Measurements from ENCODE around the gene VWA2. TPM values are rescaled to one million over a fixed set of nuclear protein-coding genes. Genes with fewer than 3 reads are reported as not detected.
A peak's percentile ranks its signal among the peaks of the same experiment; 100 is the strongest.

The VWA2 gene
- total and polyA plus RNA-seq, 9 donors: 0.04 to 4.1 (median 0.23) TPM

DNA sequence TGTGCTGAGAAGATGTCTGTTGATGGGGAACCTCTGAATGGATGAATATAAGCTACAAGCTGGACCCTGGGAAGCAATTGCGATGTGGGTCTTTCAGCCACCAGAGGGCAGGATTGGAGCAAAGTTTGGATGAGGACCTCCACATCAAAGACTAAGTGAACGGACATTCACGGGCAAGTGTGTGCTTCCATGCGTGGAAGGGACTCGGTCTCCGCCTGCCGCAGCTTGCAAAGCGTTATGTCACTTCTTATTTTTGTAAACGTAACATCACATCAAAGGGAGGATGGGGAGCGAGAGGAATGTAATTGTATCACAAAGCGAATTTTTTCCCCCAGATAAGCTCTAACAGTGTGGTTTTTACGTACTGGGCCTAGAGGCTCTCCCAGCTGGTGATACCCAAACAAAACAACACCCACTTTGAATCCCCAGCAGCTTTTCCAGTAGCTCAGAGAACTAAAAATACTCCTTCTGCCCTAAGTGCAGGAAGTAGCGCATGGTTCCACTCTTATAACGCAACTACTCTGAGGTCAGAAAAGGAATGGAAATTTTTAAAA, 65.0 kb downstream of the VWA2 start:
- no peaks in the 10 kb centered on the region for H3K9me3 ChIP-seq (replicated peaks; ENCODE audit: control insufficient read depth, low read depth, low read length)
- peak overlapping the region; percentile 37 for H3K27ac ChIP-seq (ENCODE audit: low read length)
- WGBS (ENCODE audit: insufficient coverage): 11% methylated on average over 2 of the region's 14 CpGs
- no peaks in the 10 kb centered on the region for H3K27me3 ChIP-seq (ENCODE audit: control insufficient read depth, insufficient read depth, low read length)
- H3K36me3 ChIP-seq (ENCODE audit: control insufficient read depth, insufficient read depth, low read length): peaks cover 56% of the 10 kb centered on the region
- H3K4me3 ChIP-seq (ENCODE audit: low read length): peak overlapping the region; percentile 2
- DNase-seq: peak; percentile 93
- peaks cover 12% of the 10 kb centered on the region for H3K4me1 ChIP-seq (ENCODE audit: control insufficient read depth, insufficient read depth, low read length)

DNA sequence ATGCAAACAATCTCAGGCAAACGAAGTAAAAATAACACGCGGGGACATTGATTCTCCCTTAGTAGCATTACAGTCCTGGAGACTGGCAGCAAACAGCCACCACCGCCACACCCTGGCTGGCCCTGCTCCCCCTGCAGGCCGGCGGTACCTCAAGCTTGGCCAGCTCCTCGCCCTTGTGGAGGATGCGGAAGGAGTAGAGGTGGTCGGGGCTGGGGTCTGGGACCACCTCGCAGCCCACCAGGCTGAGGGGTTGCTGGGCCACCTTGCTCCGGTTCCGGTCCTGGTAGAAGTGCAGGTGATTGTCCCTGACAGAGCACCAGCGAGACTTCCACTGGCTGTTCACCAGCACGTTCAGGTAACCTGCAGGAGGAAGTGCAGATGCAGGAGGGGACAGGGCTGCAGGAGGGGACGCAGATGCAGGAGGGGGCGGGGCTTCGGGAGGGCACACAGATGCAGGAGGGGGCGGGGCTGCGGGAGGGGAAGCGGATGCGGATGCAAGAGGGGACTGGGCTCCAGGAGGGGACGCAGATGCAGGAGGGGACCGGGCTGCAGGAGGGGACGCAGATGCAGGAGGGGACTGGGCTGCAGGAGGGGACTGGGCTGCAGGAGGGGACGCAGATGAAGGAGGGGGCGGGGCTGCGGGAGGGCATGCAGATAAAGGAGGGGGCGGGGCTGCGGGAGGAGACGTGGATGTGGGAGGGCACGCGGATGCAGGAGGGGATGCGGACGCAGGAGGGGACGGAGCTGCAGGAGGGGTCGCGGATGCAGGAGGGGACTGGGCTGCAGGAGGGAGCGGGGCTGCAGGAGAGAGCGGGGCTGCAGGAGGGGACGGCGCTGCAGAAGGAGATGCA, 65.7 kb downstream of the VWA2 start:
- H3K27ac ChIP-seq (ENCODE audit: low read length): no peak overlapping the region
- no peaks in the 10 kb centered on the region for H3K9me3 ChIP-seq (replicated peaks; ENCODE audit: control insufficient read depth, low read depth, low read length)
- H3K36me3 ChIP-seq (ENCODE audit: control insufficient read depth, insufficient read depth, low read length): peaks cover 55% of the 10 kb centered on the region
- no peaks in the 10 kb centered on the region for H3K27me3 ChIP-seq (ENCODE audit: control insufficient read depth, insufficient read depth, low read length)
- whole genome bisulfite sequencing (ENCODE audit: insufficient coverage): 11% methylated on average over 39 of the region's 41 CpGs
- DNase-seq: peak; percentile 25
- peaks cover 12% of the 10 kb centered on the region for H3K4me1 ChIP-seq (ENCODE audit: control insufficient read depth, insufficient read depth, low read length)
- peak overlapping the region; percentile 2 for H3K4me3 ChIP-seq (ENCODE audit: low read length)

DNA sequence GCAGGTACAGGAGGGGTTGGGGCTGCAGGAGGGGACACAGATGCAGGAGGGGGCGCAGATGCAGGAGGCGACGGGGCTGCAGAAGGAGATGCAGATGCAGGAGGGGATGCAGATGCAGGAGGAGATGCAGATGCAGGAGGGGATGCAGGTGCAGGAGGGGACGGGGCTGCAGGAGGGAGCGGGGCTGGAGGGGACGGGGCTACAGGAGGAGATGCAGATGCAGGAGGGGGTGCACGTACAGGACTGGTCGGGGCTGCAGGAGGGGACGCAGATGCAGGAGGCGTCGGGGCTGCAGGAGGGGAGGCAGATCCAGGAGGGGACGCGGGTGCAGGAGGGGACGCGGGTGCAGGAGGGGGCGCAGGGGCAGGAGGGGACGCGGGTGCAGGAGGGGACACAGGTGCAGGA, 66.5 kb downstream of the VWA2 start:
- no peaks in the 10 kb centered on the region for H3K27me3 ChIP-seq (ENCODE audit: control insufficient read depth, insufficient read depth, low read length)
- no peak for DNase-seq
- no peak overlapping the region for H3K27ac ChIP-seq (ENCODE audit: low read length)
- peaks cover 54% of the 10 kb centered on the region for H3K36me3 ChIP-seq (ENCODE audit: control insufficient read depth, insufficient read depth, low read length)
- WGBS (ENCODE audit: insufficient coverage): 88% methylated on average over 18 of the region's 18 CpGs
- H3K4me3 ChIP-seq (ENCODE audit: low read length): no peak overlapping the region
- no peaks in the 10 kb centered on the region for H3K9me3 ChIP-seq (replicated peaks; ENCODE audit: control insufficient read depth, low read depth, low read length)
- peaks cover 12% of the 10 kb centered on the region for H3K4me1 ChIP-seq (ENCODE audit: control insufficient read depth, insufficient read depth, low read length)

DNA sequence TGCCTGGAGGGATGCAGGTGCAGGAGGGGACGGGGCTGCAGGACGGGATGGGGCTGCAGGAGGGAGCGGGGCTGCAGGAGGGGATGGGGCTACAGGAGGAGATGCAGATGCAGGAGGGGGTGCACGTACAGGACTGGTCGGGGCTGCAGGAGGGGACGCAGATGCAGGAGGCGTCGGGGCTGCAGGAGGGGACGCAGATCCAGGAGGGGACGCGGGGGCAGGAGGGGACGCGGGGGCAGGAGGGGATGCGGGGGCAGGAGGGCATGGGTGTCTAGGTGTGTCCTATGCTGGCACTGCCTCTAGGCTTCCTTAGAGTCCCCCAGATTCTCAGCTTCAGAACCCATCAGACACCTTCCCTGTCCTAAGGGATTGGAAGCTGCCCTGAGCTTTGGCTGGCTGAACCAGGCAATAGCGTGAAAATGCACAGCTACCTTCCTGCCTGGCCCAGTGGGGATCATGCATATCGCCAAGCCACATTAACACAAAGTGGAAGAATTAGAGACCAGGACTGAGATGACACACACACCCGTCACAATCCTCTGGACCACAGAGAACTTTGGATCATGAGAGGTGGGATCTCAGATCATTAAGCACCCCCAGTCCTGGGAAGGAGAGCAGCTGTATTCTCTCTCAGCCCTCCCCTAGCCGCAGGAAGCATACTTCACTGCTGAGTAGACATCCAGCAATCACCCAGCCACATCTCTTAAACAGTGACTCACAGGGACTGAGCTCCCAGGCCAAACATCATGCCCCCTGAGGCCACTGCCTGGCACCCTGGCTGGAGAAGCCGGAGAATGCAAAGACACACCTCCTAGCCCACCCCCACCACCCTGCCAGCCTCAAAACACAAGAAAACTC, 67.3 kb downstream of the VWA2 start:
- Histone ChIP-seq H3K27ac (ENCODE audit: low read length) (no peak overlapping the region), H3K4me1 (ENCODE audit: control insufficient read depth, insufficient read depth, low read length) (peaks cover 12% of the 10 kb centered on the region), H3K27me3 (ENCODE audit: control insufficient read depth, insufficient read depth, low read length) (no peaks in the 10 kb centered on the region), H3K4me3 (ENCODE audit: low read length) (no peak overlapping the region), H3K9me3 (replicated peaks; ENCODE audit: control insufficient read depth, low read depth, low read length) (no peaks in the 10 kb centered on the region), H3K36me3 (ENCODE audit: control insufficient read depth, insufficient read depth, low read length) (peaks cover 49% of the 10 kb centered on the region)
- DNase-seq: no peak
- 90% methylated on average over 3 of the region's 19 CpGs for WGBS (ENCODE audit: insufficient coverage)

DNA sequence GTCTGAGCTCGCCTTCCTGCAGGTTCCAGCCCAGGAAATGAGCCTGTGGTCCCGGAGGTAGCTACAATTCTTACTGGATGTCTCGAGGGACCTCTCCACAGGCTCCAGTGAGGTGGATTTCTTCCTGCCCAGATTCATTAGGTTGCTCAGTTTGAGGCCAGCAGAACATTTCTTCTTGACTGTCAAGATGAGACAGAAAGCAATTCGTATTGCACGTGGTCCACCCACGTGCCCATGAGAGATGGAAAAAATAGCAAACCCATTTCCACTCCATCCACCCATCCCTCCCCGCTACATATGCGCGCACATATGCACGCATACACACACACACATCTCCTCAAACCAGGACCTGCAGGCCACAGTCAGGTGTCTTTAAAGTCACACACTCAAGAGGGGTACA, 68.7 kb downstream of the VWA2 start:
- peaks cover 8% of the 10 kb centered on the region for H3K4me1 ChIP-seq (ENCODE audit: control insufficient read depth, insufficient read depth, low read length)
- peaks cover 44% of the 10 kb centered on the region for H3K36me3 ChIP-seq (ENCODE audit: control insufficient read depth, insufficient read depth, low read length)
- no peaks in the 10 kb centered on the region for H3K27me3 ChIP-seq (ENCODE audit: control insufficient read depth, insufficient read depth, low read length)
- no peak overlapping the region for H3K27ac ChIP-seq (ENCODE audit: low read length)
- DNase-seq: no peak
- WGBS (ENCODE audit: insufficient coverage): 71% methylated on average over 7 of the region's 10 CpGs
- no peaks in the 10 kb centered on the region for H3K9me3 ChIP-seq (replicated peaks; ENCODE audit: control insufficient read depth, low read depth, low read length)
- no peak overlapping the region for H3K4me3 ChIP-seq (ENCODE audit: low read length)

DNA sequence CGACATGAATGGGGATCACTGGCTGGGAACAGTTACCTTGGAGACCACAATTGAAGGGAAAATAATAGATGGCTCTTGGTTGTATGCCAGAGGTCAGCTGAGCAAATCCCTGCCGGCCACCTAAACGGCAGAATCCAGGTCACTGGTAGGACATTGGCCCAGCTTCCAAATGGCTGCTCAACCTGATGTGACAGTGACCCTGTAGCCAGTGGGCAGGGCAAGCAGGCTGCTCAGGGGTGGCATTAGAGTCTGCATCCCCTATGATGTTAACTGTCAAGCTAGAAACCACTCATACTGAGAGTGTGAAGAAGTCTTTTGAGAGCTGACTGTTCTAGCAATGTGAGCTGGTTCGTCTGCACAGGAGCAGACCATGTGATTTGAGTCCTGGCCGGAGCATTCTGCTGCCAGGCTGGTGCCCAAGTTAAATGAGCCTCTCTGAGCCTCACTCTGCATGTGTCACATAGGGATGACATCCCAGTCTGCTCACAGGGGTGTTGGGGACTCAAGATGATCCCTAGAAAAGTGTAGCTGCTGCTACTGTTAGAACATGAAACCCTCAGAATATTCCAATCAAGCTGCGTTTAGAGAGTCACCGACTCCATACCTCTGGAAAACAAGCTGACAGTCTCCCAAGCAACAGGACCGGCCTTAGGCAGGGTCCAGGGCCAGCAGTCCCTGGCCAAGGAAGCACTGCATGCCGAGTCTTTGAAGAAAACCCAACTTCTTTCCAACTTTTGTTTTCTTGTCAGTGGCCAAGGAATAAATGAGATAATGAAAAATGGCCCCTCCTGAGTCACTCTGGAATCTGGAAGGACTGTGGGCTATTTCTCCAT, 69.7 kb downstream of the VWA2 start:
- Histone ChIP-seq H3K27me3 (ENCODE audit: control insufficient read depth, insufficient read depth, low read length) (no peaks in the 10 kb centered on the region), H3K27ac (ENCODE audit: low read length) (no peak overlapping the region), H3K4me1 (ENCODE audit: control insufficient read depth, insufficient read depth, low read length) (peaks cover 8% of the 10 kb centered on the region), H3K36me3 (ENCODE audit: control insufficient read depth, insufficient read depth, low read length) (peaks cover 50% of the 10 kb centered on the region), H3K9me3 (replicated peaks; ENCODE audit: control insufficient read depth, low read depth, low read length) (no peaks in the 10 kb centered on the region), H3K4me3 (ENCODE audit: low read length) (no peak overlapping the region)
- WGBS (ENCODE audit: insufficient coverage): 53% methylated on average over 7 of the region's 9 CpGs
- peak; percentile 60 for DNase-seq

DNA sequence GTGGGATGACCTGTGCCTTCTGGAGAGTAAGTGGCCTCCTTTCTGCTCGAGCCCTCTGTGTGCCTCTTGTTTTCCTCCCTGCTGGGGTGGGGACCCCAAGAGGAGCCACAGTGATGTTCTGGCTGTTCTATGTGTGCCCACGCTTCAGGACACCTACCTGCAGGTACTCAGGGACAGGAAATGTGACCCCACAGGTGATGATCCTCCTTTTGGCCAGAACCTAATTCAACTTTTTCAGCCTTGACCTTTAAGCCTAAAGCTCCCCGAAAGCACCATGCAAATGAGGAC, 70.3 kb downstream of the VWA2 start:
- Histone ChIP-seq H3K9me3 (replicated peaks; ENCODE audit: control insufficient read depth, low read depth, low read length) (no peaks in the 10 kb centered on the region), H3K36me3 (ENCODE audit: control insufficient read depth, insufficient read depth, low read length) (peaks cover 54% of the 10 kb centered on the region), H3K27ac (ENCODE audit: low read length) (no peak overlapping the region), H3K4me3 (ENCODE audit: low read length) (no peak overlapping the region), H3K4me1 (ENCODE audit: control insufficient read depth, insufficient read depth, low read length) (peaks cover 5% of the 10 kb centered on the region), H3K27me3 (ENCODE audit: control insufficient read depth, insufficient read depth, low read length) (no peaks in the 10 kb centered on the region)
- no peak for DNase-seq
- 43% methylated on average over 2 of the region's 3 CpGs for WGBS (ENCODE audit: insufficient coverage)

DNA sequence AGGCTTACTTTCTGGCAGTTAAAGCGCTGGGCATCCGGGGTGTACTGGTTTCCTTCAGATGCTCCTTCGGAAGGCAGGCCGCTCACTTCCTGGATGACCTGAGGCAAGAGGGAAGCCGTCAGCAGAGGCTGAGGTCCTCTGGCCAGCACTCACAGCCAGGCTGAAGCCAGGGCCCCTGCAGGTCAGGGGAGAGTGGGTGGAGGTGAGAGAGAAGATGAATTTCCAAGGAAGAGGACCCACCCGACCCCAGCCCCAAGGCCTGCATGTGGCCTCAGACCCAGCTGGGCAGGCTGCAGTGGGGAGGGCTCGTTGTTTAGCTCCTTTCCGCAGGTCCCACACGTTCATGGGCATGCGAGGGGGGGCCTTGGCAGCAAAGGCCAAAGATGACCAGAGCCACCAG, 71.3 kb downstream of the VWA2 start:
- Histone ChIP-seq H3K36me3 (ENCODE audit: control insufficient read depth, insufficient read depth, low read length) (peaks cover 56% of the 10 kb centered on the region), H3K4me1 (ENCODE audit: control insufficient read depth, insufficient read depth, low read length) (no peaks in the 10 kb centered on the region), H3K4me3 (ENCODE audit: low read length) (no peak overlapping the region), H3K9me3 (replicated peaks; ENCODE audit: control insufficient read depth, low read depth, low read length) (no peaks in the 10 kb centered on the region), H3K27ac (ENCODE audit: low read length) (no peak overlapping the region), H3K27me3 (ENCODE audit: control insufficient read depth, insufficient read depth, low read length) (no peaks in the 10 kb centered on the region)
- 70% methylated on average over 10 of the region's 10 CpGs for WGBS (ENCODE audit: insufficient coverage)
- DNase-seq: no peak

DNA sequence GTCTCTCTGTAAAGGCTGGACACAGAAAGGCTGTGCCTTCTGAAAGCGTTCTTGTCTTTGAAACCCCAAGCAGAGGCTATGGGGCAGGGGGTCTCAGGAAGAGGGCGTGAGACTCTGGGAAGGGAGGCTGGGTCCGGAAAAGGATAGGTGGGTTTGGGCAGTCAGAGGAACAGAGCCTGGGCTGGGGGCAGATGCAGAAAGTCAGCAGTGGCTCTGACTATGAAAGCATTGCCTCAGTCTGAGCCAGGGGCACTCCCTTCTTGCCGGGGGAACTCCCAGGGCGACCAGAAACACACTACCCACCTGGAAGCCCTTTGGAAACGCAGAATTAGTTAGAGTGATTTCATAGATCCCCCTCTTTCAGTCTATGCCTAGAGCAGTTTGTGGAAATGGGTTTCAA, 72.0 kb downstream of the VWA2 start:
- Histone ChIP-seq H3K27ac (ENCODE audit: low read length) (no peak overlapping the region), H3K36me3 (ENCODE audit: control insufficient read depth, insufficient read depth, low read length) (peaks cover 62% of the 10 kb centered on the region), H3K9me3 (replicated peaks; ENCODE audit: control insufficient read depth, low read depth, low read length) (no peaks in the 10 kb centered on the region), H3K27me3 (ENCODE audit: control insufficient read depth, insufficient read depth, low read length) (no peaks in the 10 kb centered on the region), H3K4me3 (ENCODE audit: low read length) (no peak overlapping the region), H3K4me1 (ENCODE audit: control insufficient read depth, insufficient read depth, low read length) (no peaks in the 10 kb centered on the region)
- no peak for DNase-seq
- 78% methylated on average over 5 of the region's 6 CpGs for WGBS (ENCODE audit: insufficient coverage)
